Measurements from ENCODE around the gene XYLT2. TPM values are rescaled to one million over a fixed set of nuclear protein-coding genes. Genes with fewer than 3 reads are reported as not detected.

Gene XYLT2
- total and polyA plus RNA-seq, 10 of the 15 experiments (the other 5 are each of a cell fraction or from before 2014, with no cell fraction given), result 0.82 to 20.6 (median 13.0) TPM

GRCh38 chr17:50372758-50373556 lies 27.0 kb downstream of the XYLT2 start, which contains the start of the genes EME1 and MRPL27 (continued):
- TF ChIP-seq PRDM15 (CRISPR knock-in tag; IDR thresholded peaks at IDR 0.05) (peak; percentile 88; the same call in 1 of the 2 replicates), ASH2L (IDR thresholded peaks at IDR 0.05; ENCODE audit: borderline replicate concordance, low read depth) (peak; percentile 83; the same call in 1 of the 2 replicates), KLF5 (IDR thresholded peaks at IDR 0.05; ENCODE audit: partially characterized antibody) (peak; percentile 88), EED (IDR thresholded peaks at IDR 0.05; ENCODE audit: low read depth) (peak; percentile 17; the same call in 1 of the 2 replicates), USF2 (IDR thresholded peaks at IDR 0.05; ENCODE audit: borderline replicate concordance, low read depth, low read length) (peak; percentile 93), FOXK2 (IDR thresholded peaks at IDR 0.05) (peak; percentile 77), REST (IDR thresholded peaks at IDR 0.05; ENCODE audit: low read depth, low read length) (no peak), TCF12 (IDR thresholded peaks at IDR 0.05; ENCODE audit: low read depth, low read length) (peak; percentile 61; the same call in 1 of the 2 replicates), ZBTB33 (IDR thresholded peaks at IDR 0.05) (no peak), BHLHE40 (IDR thresholded peaks at IDR 0.05; ENCODE audit: borderline replicate concordance in 1 of 2, low read depth in 2 of 2, low read length in 1 of 2) (peak; percentile 83 to 98), DPF2 (IDR thresholded peaks at IDR 0.05) (peak; percentile 70), PAX5 (IDR thresholded peaks at IDR 0.05; ENCODE audit: borderline replicate concordance, low read depth, low read length) (no peak), CHD4 (IDR thresholded peaks at IDR 0.05) (no peak), ZNF592 (IDR thresholded peaks at IDR 0.05) (no peak)

All from GM12878 (cell line).